Ovary (tissue), 3 donors: Measurements from ENCODE around the gene OXA1L.

ENCODE experiments used
- POLR2A ChIP-seq: fragments of 450-650 bp; IDR thresholded peaks from one replicate; pipeline ENCODE4 v1.6.1; 2017; ENCODE audit warnings: antibody characterized with exemption, mild to moderate bottlenecking, moderate library complexity
- TF ChIP-seq, protein P1 (sequence below), 3 donors: fragments of 450-650 bp in 2 of 3; fragments of 200-600 bp in 1 of 3; IDR thresholded peaks; one replicate each; pipeline versions ENCODE4 v1.5.1 to v1.8.0; 2016 to 2022; ENCODE audit warnings: antibody characterized with exemption in 3 of 3, mild to moderate bottlenecking in 1 of 3
- donor health status: DM: no; HTN: no; CAD: no.

DNA sequence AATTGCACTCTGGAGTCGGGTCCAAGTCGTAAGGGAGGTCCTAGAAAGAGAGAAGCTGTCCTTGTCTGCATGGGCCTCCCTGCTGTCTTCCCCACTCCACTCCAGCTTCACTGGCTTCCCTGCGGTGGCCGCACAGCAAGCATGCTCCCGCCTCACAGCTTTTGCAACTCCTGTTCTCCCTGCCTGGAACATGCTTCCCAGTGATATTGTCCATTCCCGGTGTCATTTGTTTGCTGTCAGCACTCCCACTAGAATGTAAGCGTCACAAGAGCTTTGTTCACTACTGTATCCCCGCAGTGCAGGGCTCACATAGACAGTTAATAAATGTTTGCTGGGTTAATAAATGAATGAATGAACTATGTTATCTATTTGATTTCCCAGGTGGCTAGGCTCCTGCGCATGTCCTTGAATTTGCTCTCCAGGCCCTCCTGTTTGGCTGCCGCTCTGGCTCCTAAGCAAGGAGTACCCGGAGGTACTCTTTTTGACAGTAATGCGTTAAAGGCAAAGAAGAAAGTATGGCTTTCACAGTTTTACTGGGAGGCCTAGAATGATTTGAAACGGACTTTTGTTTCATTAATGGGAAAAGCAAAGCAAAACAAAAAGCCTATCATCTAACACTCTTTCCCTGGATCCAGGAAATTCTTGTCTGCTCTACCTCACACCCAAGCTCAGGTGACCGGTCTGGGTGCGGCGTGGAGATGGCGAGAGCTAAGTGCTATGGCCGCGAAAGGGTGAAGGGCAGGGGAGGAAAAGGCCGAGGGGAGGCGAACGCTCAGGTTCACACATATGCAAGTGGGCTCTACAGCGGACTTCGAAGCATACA is 54.9 kb downstream of the OXA1L start:
- TF ChIP-seq POLR2A = no peak
- TF ChIP-seq, protein P1, sequence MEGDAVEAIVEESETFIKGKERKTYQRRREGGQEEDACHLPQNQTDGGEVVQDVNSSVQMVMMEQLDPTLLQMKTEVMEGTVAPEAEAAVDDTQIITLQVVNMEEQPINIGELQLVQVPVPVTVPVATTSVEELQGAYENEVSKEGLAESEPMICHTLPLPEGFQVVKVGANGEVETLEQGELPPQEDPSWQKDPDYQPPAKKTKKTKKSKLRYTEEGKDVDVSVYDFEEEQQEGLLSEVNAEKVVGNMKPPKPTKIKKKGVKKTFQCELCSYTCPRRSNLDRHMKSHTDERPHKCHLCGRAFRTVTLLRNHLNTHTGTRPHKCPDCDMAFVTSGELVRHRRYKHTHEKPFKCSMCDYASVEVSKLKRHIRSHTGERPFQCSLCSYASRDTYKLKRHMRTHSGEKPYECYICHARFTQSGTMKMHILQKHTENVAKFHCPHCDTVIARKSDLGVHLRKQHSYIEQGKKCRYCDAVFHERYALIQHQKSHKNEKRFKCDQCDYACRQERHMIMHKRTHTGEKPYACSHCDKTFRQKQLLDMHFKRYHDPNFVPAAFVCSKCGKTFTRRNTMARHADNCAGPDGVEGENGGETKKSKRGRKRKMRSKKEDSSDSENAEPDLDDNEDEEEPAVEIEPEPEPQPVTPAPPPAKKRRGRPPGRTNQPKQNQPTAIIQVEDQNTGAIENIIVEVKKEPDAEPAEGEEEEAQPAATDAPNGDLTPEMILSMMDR (IDR thresholded peaks at IDR 0.05) = no peak
